ENCODE data around the gene SLC38A2. TPM values are rescaled to one million over a fixed set of nuclear protein-coding genes. Genes with fewer than 3 reads are reported as not detected.

SLC38A2 gene
- total RNA-seq, 2 donors from 2014 or later: 98.5 to 158 TPM

GRCh38 chr12:46374310-46374709 is 1.7 kb upstream of the SLC38A2 start:
- no peak for TF ChIP-seq CTCF (IDR thresholded peaks at IDR 0.05)
- no peak overlapping the region for H3K27ac ChIP-seq
- H3K4me1 ChIP-seq: peaks cover 4% of the 10 kb centered on the region
- no peaks in the 10 kb centered on the region for H3K9me3 ChIP-seq
- intact Hi-C loops (cut with DNase I): loop anchor here (10.0 kb wide), 1 partner anchor 100 kb away; no protein-coding TSS in a partner anchor
- H3K9ac ChIP-seq (ENCODE audit: low read depth in 2 of 2, low read length in 2 of 2): peak overlapping the region in 1 of 2 donors; percentile 98
- H3K27me3 ChIP-seq: no peaks in the 10 kb centered on the region
- no peak overlapping the region for H3K4me3 ChIP-seq
- no peak for DNase-seq
- no peaks in the 10 kb centered on the region for H3K36me3 ChIP-seq

DNA sequence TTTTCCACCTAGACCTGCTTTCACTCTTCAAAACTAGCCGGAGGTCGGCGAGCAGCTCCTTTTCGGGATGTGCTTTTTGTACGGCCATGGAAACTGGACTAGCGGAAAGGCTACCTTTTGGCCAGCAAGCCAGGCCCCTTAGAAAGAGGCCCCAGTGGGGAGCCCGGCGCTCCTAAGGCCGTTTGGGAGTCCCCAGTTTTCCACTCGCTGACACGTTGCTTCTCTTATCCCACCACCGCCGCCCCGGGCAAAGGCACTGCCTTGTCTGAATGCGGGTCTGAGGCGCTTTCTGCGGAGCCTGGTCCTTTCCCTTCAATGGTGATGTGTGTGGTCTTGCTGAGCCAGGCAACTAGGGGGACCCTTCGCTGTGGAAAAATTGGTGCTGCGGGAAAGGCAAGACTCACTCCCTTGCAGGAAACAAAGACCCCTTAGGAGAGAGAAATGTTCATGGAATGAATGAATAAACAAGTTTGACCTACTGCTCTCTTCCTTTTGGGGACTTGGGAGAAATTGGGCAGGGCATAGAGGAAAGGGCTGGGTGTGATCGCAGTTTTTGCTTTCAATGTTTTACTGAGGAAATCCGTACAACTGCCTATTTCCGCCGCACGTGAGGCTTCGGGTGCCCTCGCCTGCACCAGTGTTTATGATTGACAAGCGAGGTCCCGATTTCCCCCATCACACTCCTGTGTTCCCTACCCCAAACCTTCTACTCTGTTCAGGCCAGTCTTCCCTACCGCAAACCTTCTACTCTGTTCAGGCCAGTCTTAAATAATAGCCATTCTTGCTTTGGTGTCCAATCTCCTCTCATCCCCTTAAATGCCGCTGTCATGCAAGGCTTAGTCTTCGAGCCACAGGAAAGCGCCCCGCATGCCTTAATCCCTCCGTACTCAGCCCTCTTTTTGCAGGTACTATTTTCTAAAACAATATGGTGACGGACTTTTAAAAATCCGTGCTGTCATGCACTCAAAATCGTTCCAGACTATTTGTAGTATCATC is 1.0 kb upstream of the SLC38A2 start:
- peak overlapping the region; percentile 97 for H3K27ac ChIP-seq
- H3K27me3 ChIP-seq: no peaks in the 10 kb centered on the region
- peak overlapping the region; percentile 54 for H3K4me3 ChIP-seq
- peak; percentile 68 for DNase-seq
- TF ChIP-seq CTCF (IDR thresholded peaks at IDR 0.05): no peak
- no peaks in the 10 kb centered on the region for H3K9me3 ChIP-seq
- peaks cover 3% of the 10 kb centered on the region for H3K36me3 ChIP-seq
- H3K9ac ChIP-seq (ENCODE audit: low read depth in 2 of 2, low read length in 2 of 2): peak overlapping the region; percentile 46 to 98
- intact Hi-C loops (cut with DNase I): loop anchor here (10.0 kb wide), 1 partner anchor 101 kb away; no protein-coding TSS in a partner anchor
- peaks cover 11% of the 10 kb centered on the region for H3K4me1 ChIP-seq

DNA sequence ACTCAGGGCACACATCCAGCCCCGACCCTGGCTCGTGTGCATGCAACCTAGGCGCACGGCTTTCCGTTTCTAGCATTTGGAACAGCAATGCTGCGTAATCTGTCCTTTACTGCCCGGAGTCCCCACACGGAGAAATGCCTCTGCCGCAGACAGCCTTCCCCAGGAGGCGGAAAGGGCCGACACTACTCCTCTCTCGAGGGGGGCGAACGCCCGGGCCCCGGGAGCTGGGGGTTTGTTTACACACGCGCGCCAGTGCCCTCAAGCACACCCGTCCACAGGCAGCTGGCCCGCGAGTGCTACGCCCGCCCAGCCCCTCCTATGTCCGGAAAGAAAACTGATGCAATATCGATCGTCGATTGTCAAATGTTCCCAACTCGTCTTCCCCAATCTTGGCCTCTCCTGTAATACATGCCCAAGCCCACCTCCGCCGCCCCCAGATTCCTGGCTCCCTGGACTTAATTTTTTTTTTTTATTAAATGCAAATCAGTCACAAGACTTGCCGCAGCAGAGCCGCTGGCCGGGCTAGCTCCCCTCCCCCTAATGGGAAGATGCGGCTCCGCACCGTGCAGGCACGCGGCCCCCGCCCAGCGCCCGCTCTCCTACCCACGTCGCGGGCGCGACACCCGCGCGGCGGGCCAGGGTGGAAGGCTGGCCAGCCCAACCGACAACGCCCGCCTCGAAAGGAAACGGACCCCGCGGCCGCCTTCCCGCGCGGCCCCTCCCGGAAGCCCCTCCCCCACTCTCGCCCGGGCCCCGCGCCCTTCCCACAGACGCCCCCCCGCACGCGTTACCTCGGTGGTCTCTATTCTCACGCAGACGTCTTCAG is 642 bp downstream of the SLC38A2 start:
- no peak for TF ChIP-seq CTCF (IDR thresholded peaks at IDR 0.05)
- peak overlapping the region; percentile 54 for H3K4me3 ChIP-seq
- intact Hi-C loops (cut with DNase I): loop anchor here (10.0 kb wide), 1 partner anchor 103 kb away; no protein-coding TSS in a partner anchor

DNA sequence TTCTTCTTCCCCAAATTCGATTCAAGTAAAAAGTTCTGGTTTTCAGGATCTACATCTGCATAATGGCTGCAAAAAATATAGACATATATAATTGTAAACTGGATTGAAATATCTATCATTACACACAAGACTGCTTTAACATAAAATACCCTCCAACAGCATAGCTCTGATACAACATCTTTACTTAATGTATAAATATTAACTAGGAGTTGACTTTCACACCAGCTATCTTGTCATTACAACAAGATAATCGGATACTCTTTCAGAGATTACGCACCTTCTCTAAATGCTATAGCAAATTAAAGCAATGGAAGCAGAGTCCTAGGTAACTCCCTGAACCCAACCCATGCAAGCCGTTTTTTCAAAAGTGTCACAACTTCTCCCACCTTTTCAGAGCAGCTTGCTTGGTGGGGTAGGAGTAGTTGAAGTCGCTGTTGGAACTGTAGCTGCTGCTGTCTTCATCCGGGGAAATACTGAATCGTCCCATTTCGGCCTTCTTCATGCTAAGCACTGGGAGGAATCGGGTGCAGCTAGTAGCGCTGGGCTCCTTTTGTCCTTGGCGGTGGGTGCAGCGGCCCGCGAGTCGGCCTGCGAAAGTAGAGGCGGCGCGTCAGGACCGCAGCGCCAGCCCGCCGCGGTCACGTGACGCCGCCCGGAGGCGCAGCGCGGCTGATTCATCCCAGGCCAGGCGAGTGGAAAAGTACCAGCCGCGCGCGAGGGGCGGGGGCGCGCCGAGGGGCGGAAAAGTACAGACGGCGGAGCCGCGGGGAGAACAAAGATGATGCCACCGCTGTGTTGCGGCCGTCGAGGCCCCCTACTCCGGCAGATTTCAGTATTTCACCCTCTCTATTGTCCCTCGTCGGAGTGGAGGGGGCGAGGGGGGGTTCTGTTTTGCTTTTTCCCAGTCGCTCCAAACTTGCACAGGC is 1.5 kb downstream of the SLC38A2 start:
- peaks cover 10% of the 10 kb centered on the region for H3K36me3 ChIP-seq
- peak; percentile 94 for DNase-seq
- no peaks in the 10 kb centered on the region for H3K9me3 ChIP-seq
- H3K4me3 ChIP-seq: peak overlapping the region; percentile 54
- H3K9ac ChIP-seq (ENCODE audit: low read depth in 2 of 2, low read length in 2 of 2): peak overlapping the region; percentile 96 to 98
- H3K27me3 ChIP-seq: no peaks in the 10 kb centered on the region
- H3K27ac ChIP-seq: peak overlapping the region; percentile 97
- peaks cover 33% of the 10 kb centered on the region for H3K4me1 ChIP-seq
- intact Hi-C loops (cut with DNase I): loop anchor here (10.0 kb wide), 1 partner anchor 104 kb away; no protein-coding TSS in a partner anchor
- no peak for TF ChIP-seq CTCF (IDR thresholded peaks at IDR 0.05)

More for the DNA sequence above, 642 bp downstream of the SLC38A2 start:
- Histone ChIP-seq H3K36me3 (peaks cover 8% of the 10 kb centered on the region), H3K9ac (ENCODE audit: low read depth in 2 of 2, low read length in 2 of 2) (peak overlapping the region; percentile 96 to 98), H3K9me3 (no peaks in the 10 kb centered on the region), H3K4me1 (peaks cover 27% of the 10 kb centered on the region), H3K27me3 (no peaks in the 10 kb centered on the region), H3K27ac (peak overlapping the region; percentile 97)
- DNase-seq: peak; percentile 69

All from colonic mucosa (tissue), 4 donors.